GM06990 (cell line): ENCODE results near the gene BNC2.

ENCODE experiments used
- DNase-seq: peaks from one replicate; pipeline ENCODE4 v3.0.0-alpha.2; 2011; ENCODE audit not compliant: insufficient read length; ENCODE audit errors: extremely low read depth
- H3K27me3 ChIP-seq: replicated peaks from 2 replicates; pipeline ENCODE4 v1.6.0; 2011; ENCODE audit warnings: low read length; ENCODE audit not compliant: control insufficient read depth, insufficient read depth
- H3K36me3 ChIP-seq: 2 replicates; pipeline ENCODE4 v1.5.1; 2011; ENCODE audit warnings: low read length; ENCODE audit not compliant: control insufficient read depth, insufficient read depth
- H3K4me3 ChIP-seq: replicated peaks from 2 replicates; pipeline ENCODE4 v1.5.1; 2011; ENCODE audit warnings: low read depth, mild to moderate bottlenecking, control low read depth, low read length
- TF ChIP-seq, protein P1 (sequence below): IDR thresholded peaks from 2 replicates; pipeline ENCODE4 v1.5.1; 2011; ENCODE audit warnings: low read length, control low read depth, mild to moderate bottlenecking, inconsistent platforms; ENCODE audit not compliant: insufficient read depth, poor library complexity, severe bottlenecking

Gene BNC2

DNA sequence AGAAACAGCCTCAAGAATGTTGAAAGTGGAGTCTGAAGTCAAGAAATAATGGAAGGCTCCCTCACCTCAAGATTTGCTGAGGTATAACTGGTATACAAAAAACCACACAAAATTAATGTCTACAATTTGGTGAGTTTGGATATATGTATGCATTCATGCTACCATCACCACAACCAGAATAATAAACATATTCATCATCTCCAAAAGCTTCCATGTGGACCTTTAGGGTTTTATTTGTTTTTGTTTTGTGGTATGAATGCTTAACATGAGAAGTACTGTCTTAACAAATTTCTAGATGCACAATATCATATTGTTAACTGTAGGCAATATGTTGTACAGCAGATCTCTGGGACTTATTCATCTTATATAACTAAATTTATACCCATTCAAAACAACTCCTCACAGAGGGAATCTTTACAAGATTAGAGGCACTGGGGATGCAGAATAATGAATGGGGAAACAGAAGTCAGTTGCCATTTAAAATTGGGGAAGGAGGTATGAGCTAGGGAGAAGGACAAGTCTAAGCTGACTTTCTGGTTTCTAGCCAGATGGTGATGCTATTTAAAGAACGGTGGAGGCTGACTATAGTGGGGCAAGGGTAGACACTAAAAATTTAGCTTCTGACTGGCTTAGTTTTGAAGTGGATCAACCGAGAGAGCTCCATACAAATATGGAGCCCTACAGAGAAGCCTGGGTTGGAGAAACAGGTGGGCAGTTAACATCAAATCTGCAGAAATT lies 213.9 kb downstream of the BNC2 start:
- Histone ChIP-seq H3K36me3 (no peaks in the 10 kb centered on the region), H3K27me3 (no peaks in the 10 kb centered on the region), H3K4me3 (no peak overlapping the region)
- no peak for DNase-seq
- TF ChIP-seq, protein P1, sequence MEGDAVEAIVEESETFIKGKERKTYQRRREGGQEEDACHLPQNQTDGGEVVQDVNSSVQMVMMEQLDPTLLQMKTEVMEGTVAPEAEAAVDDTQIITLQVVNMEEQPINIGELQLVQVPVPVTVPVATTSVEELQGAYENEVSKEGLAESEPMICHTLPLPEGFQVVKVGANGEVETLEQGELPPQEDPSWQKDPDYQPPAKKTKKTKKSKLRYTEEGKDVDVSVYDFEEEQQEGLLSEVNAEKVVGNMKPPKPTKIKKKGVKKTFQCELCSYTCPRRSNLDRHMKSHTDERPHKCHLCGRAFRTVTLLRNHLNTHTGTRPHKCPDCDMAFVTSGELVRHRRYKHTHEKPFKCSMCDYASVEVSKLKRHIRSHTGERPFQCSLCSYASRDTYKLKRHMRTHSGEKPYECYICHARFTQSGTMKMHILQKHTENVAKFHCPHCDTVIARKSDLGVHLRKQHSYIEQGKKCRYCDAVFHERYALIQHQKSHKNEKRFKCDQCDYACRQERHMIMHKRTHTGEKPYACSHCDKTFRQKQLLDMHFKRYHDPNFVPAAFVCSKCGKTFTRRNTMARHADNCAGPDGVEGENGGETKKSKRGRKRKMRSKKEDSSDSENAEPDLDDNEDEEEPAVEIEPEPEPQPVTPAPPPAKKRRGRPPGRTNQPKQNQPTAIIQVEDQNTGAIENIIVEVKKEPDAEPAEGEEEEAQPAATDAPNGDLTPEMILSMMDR = no peak

DNA sequence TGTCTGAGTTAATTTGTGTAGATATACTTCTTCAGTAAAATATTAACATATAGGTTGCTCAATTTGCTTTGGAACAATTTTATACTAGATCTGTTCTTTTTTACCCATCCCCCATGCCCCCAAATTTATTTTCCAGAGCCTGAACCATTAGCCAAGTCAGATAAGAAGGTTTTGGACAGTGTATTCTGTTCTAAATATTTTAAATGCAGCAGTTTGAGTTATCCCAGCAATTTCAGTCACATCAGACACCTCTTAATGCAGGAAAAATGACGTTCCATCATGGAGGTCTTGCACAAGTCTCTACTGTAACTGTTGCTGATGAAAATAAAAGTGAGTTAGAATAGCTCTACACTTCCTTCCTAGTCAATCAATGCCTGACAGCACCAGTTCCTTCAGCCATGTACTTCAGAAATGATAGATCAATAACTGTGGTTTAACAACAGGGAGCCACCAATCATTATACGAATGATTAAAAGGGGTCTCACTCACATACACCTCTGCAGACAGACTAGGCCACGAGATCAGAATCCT lies 215.8 kb downstream of the BNC2 start:
- Histone ChIP-seq H3K27me3 (no peaks in the 10 kb centered on the region), H3K36me3 (no peaks in the 10 kb centered on the region), H3K4me3 (no peak overlapping the region)
- TF ChIP-seq, protein P1 = no peak
- DNase-seq = no peak

DNA sequence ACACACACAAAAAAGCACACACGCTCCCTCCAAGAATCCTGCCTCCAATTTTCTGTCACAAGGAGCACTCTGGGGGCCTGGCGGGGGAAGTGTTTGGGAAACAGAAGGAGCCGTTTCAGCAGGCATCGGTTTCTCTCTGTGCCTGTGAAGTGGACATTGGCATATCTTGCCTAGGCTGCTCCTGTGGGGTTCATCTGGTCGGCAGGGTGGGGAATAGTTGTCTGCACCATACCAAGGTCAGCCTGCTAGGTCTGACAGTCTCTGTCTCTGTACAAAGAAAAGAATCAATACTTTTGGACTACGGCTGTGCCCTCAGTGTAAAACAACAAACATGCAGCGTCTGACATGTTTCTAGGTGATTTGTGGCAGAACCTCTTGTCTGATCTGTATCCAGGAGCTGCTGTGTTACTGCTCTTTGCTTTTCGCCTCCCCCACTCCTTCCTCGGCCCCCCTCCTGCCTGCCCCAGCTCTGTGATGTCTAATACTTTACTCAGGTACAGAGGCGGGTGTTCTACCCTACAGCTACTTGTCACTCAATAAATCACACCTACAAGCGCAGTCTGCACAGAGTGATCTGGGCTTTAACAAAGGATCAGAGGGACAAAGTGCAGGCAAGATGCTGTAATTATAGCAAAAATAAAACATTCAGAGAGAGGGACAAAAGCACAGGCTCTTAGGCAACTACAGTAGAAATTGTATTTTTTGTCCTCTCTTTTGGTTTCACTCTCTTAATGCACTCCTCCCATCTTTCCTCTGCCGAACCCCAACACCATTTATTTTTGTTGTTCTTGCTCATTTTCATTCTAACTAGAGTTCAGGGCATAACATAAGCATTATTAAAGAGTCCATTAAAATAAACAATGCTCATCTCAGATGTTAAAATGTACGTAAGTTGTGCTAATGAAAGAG lies 216.7 kb downstream of the BNC2 start:
- TF ChIP-seq, protein P1 = no peak
- no peak for DNase-seq
- peak overlapping the region; percentile 21 for H3K4me3 ChIP-seq
- no peaks in the 10 kb centered on the region for H3K27me3 ChIP-seq
- H3K36me3 ChIP-seq = no peaks in the 10 kb centered on the region

DNA sequence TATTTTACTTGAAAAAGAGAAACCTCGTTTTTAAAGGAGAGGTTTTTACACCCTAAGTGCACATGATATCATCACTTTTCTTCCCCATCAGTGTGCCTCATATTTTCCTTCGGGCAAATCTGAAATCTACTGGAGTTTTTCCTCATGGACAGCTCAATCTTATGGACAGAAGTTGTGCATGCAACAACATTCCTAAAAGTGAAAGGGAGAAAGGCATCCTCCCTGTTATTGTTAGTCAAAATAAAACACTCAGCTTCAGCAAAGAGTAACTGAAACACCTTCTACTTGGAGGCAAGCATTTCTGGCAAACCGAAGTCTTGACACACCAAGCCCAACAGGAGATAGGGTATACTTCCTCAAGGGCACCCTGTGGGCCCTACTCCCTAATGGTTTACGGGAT lies 217.9 kb downstream of the BNC2 start:
- DNase-seq = no peak
- TF ChIP-seq, protein P1 = no peak
- Histone ChIP-seq H3K27me3 (no peaks in the 10 kb centered on the region), H3K4me3 (no peak overlapping the region), H3K36me3 (no peaks in the 10 kb centered on the region)

DNA sequence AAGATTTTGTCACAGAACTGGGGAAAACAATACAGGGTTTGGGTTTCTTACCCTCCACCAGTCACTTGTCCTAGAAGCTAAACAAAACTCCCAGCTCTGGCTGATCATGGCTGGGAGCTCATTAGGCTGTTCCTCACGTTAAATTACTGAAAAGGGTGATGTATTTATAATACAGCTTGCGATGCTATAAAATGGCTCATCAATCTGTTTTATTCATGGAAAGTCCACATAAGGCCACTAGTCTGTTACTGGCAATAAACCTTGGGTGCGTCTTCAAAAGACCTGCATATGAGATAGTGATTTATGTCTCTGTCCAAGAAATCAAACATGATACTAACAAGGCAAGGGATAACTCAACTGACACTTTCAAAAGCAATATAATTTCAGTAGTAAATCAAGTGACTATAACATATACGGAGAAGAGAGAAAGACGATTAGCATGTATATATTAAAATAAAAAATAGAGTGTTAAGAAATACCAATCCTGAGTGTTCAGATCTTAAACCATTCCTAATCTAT lies 219.0 kb downstream of the BNC2 start:
- H3K4me3 ChIP-seq = no peak overlapping the region
- TF ChIP-seq, protein P1 = no peak
- no peaks in the 10 kb centered on the region for H3K27me3 ChIP-seq
- DNase-seq = no peak
- no peaks in the 10 kb centered on the region for H3K36me3 ChIP-seq
